K562 (cell line): ENCODE data around the gene GSTM5. TPM values are rescaled to one million over a fixed set of nuclear protein-coding genes. Genes with fewer than 3 reads are reported as not detected.

ENCODE experiments used
- ATF3 ChIP-seq, 2 experiments: fragments of 450-650 bp in 1 of 2; sonication (generic) in 1 of 2; formaldehyde crosslinking in 1 of 2; IDR thresholded peaks in 1 of 2; conservative IDR thresholded peaks in 1 of 2; 2 replicates each; pipeline versions ENCODE4 v1.6.1 to v1.8.1; 2016 to 2023; ENCODE audit warnings: mild to moderate bottlenecking in 2 of 2, moderate library complexity in 2 of 2, inconsistent platforms in 1 of 2, missing genetic modification reagents in 1 of 2
- ATF7 ChIP-seq: fragments of 450-650 bp; IDR thresholded peaks from 2 replicates; pipeline ENCODE4 v1.7.1; 2014; ENCODE audit warnings: mild to moderate bottlenecking, moderate library complexity
- CREB1 ChIP-seq, 2 experiments: sonication (generic) in 1 of 2; formaldehyde crosslinking in 1 of 2; IDR thresholded peaks; 2 replicates each; pipeline versions ENCODE4 v1.6.1 to v1.8.0; 2012 to 2022; ENCODE audit warnings: inconsistent platforms in 1 of 2, mild to moderate bottlenecking in 1 of 2, missing genetic modification reagents in 1 of 2, moderate library complexity in 1 of 2
- DPF2 ChIP-seq: fragments of 450-650 bp; IDR thresholded peaks from 2 replicates; pipeline ENCODE4 v1.6.1; 2016
- EP300 ChIP-seq: IDR thresholded peaks from 2 replicates; pipeline ENCODE4 v1.6.1; 2012; ENCODE audit warnings: low read length, improper control_type of control experiment
- ERF ChIP-seq: fragments of 450-650 bp; formaldehyde crosslinking; IDR thresholded peaks from 2 replicates; pipeline ENCODE4 v1.4.0; 2020; ENCODE audit warnings: mild to moderate bottlenecking, mixed read lengths
- ETS2 ChIP-seq: IDR thresholded peaks from 2 replicates; pipeline ENCODE4 v1.6.1; 2016; ENCODE audit warnings: borderline replicate concordance, missing genetic modification characterization, mild to moderate bottlenecking, moderate library complexity, missing compliant biosample characterization; ENCODE audit not compliant: poor library complexity, severe bottlenecking
- ETV5 ChIP-seq: sonication (generic); formaldehyde crosslinking; IDR thresholded peaks from 2 replicates; pipeline ENCODE4 v1.4.0; 2020; ENCODE audit warnings: low read depth, mild to moderate bottlenecking, missing genetic modification reagents
- FOSL1 ChIP-seq: fragments of 200-800 bp; sonication (Bioruptor generic); conservative IDR thresholded peaks from 2 replicates; pipeline ENCODE4 v1.6.1; 2016; ENCODE audit warnings: missing genetic modification characterization, missing compliant biosample characterization
- JUND ChIP-seq, 2 experiments: IDR thresholded peaks; 2 replicates in 1 of 2; 3 replicates in 1 of 2; pipeline ENCODE4 v1.6.1; 2011; ENCODE audit warnings: borderline replicate concordance in 2 of 2, low read depth in 2 of 2, low read length in 2 of 2, improper control_type of control experiment in 1 of 2, missing biosample characterization in 1 of 2, missing genetic modification characterization in 1 of 2, missing genetic modification reagents in 1 of 2
- NFE2 ChIP-seq: IDR thresholded peaks from 2 replicates; pipeline ENCODE4 v1.6.1; 2014; ENCODE audit warnings: antibody characterized with exemption, low read depth
- SP2 ChIP-seq: IDR thresholded peaks from 2 replicates; pipeline ENCODE4 v1.6.1; 2011; ENCODE audit warnings: mild to moderate bottlenecking, low read depth, low read length, moderate library complexity; ENCODE audit not compliant: poor library complexity, severe bottlenecking; ENCODE audit errors: extremely low read depth
- SPI1 ChIP-seq: IDR thresholded peaks from 2 replicates; pipeline ENCODE4 v1.6.1; 2011; ENCODE audit warnings: low read depth, low read length, control low read depth, borderline replicate concordance
- TAF7 ChIP-seq: fragments of 450-650 bp; IDR thresholded peaks from 2 replicates; pipeline ENCODE4 v1.6.1; 2016; ENCODE audit warnings: missing genetic modification characterization, missing compliant biosample characterization
- TRIM24 ChIP-seq, 2 experiments: fragments of 450-650 bp; IDR thresholded peaks; 2 replicates each; pipeline ENCODE4 v1.6.1; 2016
- ZC3H11A ChIP-seq: IDR thresholded peaks from 2 replicates; pipeline ENCODE4 v1.6.1; 2012; ENCODE audit warnings: low read depth, low read length, improper control_type of control experiment
- ZNF584 ChIP-seq: fragments of 200-800 bp; sonication (Bioruptor generic); IDR thresholded peaks from 2 replicates; pipeline ENCODE4 v1.6.1; 2016; ENCODE audit warnings: low read depth, mild to moderate bottlenecking, missing genetic modification characterization, missing compliant biosample characterization
- ZNF592 ChIP-seq: fragments of 450-650 bp; IDR thresholded peaks from 2 replicates; pipeline ENCODE4 v1.6.1; 2017; ENCODE audit warnings: antibody characterized with exemption, mild to moderate bottlenecking
- ZNF668 ChIP-seq: fragments of 250-450 bp; sonication (Bioruptor Pico); IDR thresholded peaks from 2 replicates; pipeline ENCODE4 v1.8.0; 2022; ENCODE audit warnings: mild to moderate bottlenecking, inconsistent platforms
- ZNF695 ChIP-seq: fragments of 450-650 bp; formaldehyde crosslinking; IDR thresholded peaks from 2 replicates; pipeline ENCODE4 v1.4.0; 2020; ENCODE audit warnings: mild to moderate bottlenecking, moderate library complexity
- polyA plus RNA-seq, 8 experiments: library from polyadenylated mRNA; depleted of rRNA in 4 of 8; stranded (reverse) in 5 of 8; unstranded in 3 of 8; fragments of >200 nt; fragmentation: Nextera tagmentation in 2 of 8; fragmentation: Illumina TruSeq in 1 of 8; extraction: Ambion mirVana in 2 of 8; extraction: Trizol in 1 of 8; gene quantifications; 2 replicates each; pipeline versions ENCODE4 v1.2.1 to v1.2.3, GENCODE V29; 2011 to 2014; ENCODE audit warnings: inconsistent platforms in 1 of 8, missing spikeins in 1 of 8
- total RNA-seq, 7 experiments: library from RNA; depleted of rRNA in 6 of 7; stranded (reverse); fragments of >200 nt in 6 of 7; fragmentation: Illumina TruSeq in 2 of 7; extraction: Trizol in 2 of 7; gene quantifications; 2 replicates each; pipeline versions ENCODE4 v1.2.1 to v1.2.3, GENCODE V29; 2011 to 2021; ENCODE audit warnings: low replicate concordance in 1 of 7

Gene GSTM5
- total and polyA plus RNA-seq, 9 of the 15 experiments (the other 6 are each of a cell fraction or from before 2014, with no cell fraction given), result not detected

GRCh38 chr1:109762821-109763645 is 51.0 kb downstream of the GSTM5 start (continued):
- peak; percentile 66 for TF ChIP-seq ZNF668 (CRISPR knock-in tag)
- TF ChIP-seq SPI1, result peak; percentile 95
- no peak for TF ChIP-seq ZNF695 (CRISPR knock-in tag)
- TF ChIP-seq ATF7, result peak; percentile 86
- TF ChIP-seq TAF7, result peak; percentile 39; the same call in 1 of the 2 replicates
- TF ChIP-seq EP300, result peak; percentile 37; the same call in 1 of the 2 replicates
- peak; percentile 98 for TF ChIP-seq FOSL1
- TF ChIP-seq CREB1 (IDR thresholded peaks at IDR 0.05), result peak; percentile 49; the same call in 1 of the 2 replicates
- peak; percentile 80; the same call in 1 of the 2 replicates for TF ChIP-seq CREB1 (CRISPR knock-in tag; IDR thresholded peaks at IDR 0.05)
- peak; percentile 86 for TF ChIP-seq ZNF584 (CRISPR knock-in tag)
- peak; percentile 41 for TF ChIP-seq ERF (CRISPR knock-in tag)
- no peak for TF ChIP-seq ZC3H11A
- TF ChIP-seq TRIM24 (IDR thresholded peaks at IDR 0.05), result 0 out of 4 replicates have a peak, but pooled peaks have one; percentile 15 to 23
- TF ChIP-seq DPF2, result peak; percentile 64; the same call in 1 of the 2 replicates
- TF ChIP-seq ATF3 (IDR thresholded peaks at IDR 0.05), result peak; percentile 80
- peak; percentile 49; the same call in 1 of the 2 replicates for TF ChIP-seq ATF3 (CRISPR knock-in tag; conservative IDR thresholded peaks at IDR 0.05)
- 0 out of 2 replicates have a peak, but pooled peaks have one; percentile 17 for TF ChIP-seq ETV5 (CRISPR knock-in tag)
- TF ChIP-seq NFE2, result 0 out of 2 replicates have a peak, but pooled peaks have one; percentile 19
- TF ChIP-seq JUND (IDR thresholded peaks at IDR 0.05; ENCODE audit: borderline replicate concordance, low read depth, low read length), result peak; percentile 88
- peak; percentile 91 for TF ChIP-seq JUND (tag; IDR thresholded peaks at IDR 0.05; ENCODE audit: borderline replicate concordance, low read depth, low read length)
- peak; percentile 82 for TF ChIP-seq ZNF592
- TF ChIP-seq SP2, result no peak
- no peak for TF ChIP-seq ETS2 (tag)
